B cell (primary cell): ENCODE results near the gene MBNL1. TPM values are rescaled to one million over a fixed set of nuclear protein-coding genes. Genes with fewer than 3 reads are reported as not detected.

Experiments used
- ATAC-seq: fragments of 200-7000 bp; cut with Tn5 transposase; one replicate; pipeline ENCODE4 v1.10.0; 2021; ENCODE audit warnings: low read depth, mild to moderate bottlenecking, moderate number of reproducible peaks, moderate library complexity
- CTCF ChIA-PET: fragments of 350-600 bp; sonication (Branson Sonifier 250); formaldehyde crosslinking; loops from one replicate; lab custom pipeline; 2021; ENCODE audit warnings: antibody characterized with exemption, inconsistent platforms; lab: Charles Lee
- POLR2A ChIA-PET: fragments of 350-600 bp; sonication (Branson Sonifier 250); formaldehyde crosslinking; loops from one replicate; lab custom pipeline; 2021; ENCODE audit warnings: antibody characterized with exemption; lab: Charles Lee
- DNase-seq: peaks from one replicate; pipeline ENCODE4 v3.0.0; 2013
- H2AFZ ChIP-seq: 2 replicates; pipeline ENCODE4 v1.6.1; 2012; ENCODE audit warnings: mild to moderate bottlenecking, low read depth, low read length; ENCODE audit not compliant: insufficient read depth, poor library complexity, severe bottlenecking
- H3K27ac ChIP-seq, 2 donors: 1 replicate in 1 of 2; 2 replicates in 1 of 2; pipeline ENCODE4 v1.5.1; 2012 to 2013; ENCODE audit warnings: low read length in 2 of 2, mild to moderate bottlenecking in 2 of 2, moderate library complexity in 1 of 2
- H3K27me3 ChIP-seq, 4 experiments: fragments of 200-600 bp in 1 of 4; sonication (generic) in 1 of 4; replicated peaks in 1 of 4; 1 replicate in 2 of 4; 2 replicates in 2 of 4; pipeline versions ENCODE4 v1.6.1 to v1.7.0; 2013 to 2016; ENCODE audit warnings: low read length in 3 of 4, mild to moderate bottlenecking in 2 of 4, mixed read lengths in 1 of 4, moderate library complexity in 1 of 4; ENCODE audit not compliant: insufficient read depth in 4 of 4, control insufficient read depth in 3 of 4; ENCODE audit errors: control extremely low read depth in 1 of 4
- H3K36me3 ChIP-seq, 2 experiments: replicated peaks in 1 of 2; 1 replicate in 1 of 2; 2 replicates in 1 of 2; pipeline versions ENCODE4 v1.6.1 to v1.7.1; 2013; ENCODE audit warnings: low read length in 1 of 2; ENCODE audit not compliant: insufficient read depth in 2 of 2, control insufficient read depth in 1 of 2; ENCODE audit errors: control extremely low read depth in 1 of 2, extremely low read depth in 1 of 2
- H3K4me1 ChIP-seq, 2 donors: fragments of 200-600 bp in 1 of 2; sonication (generic) in 1 of 2; 1 replicate in 1 of 2; 2 replicates in 1 of 2; pipeline versions ENCODE4 v1.5.1 to v1.6.1; 2013 to 2017; ENCODE audit warnings: low read length in 2 of 2; ENCODE audit not compliant: control insufficient read depth in 2 of 2, insufficient read depth in 2 of 2
- H3K4me2 ChIP-seq: replicated peaks from 2 replicates; pipeline ENCODE3; 2012; ENCODE audit warnings: mild to moderate bottlenecking, low read depth, low read length; ENCODE audit not compliant: poor library complexity, severe bottlenecking
- H3K4me3 ChIP-seq, 5 experiments: fragments of 200-600 bp in 1 of 5; sonication (generic) in 1 of 5; 1 replicate in 3 of 5; 2 replicates in 2 of 5; pipeline versions ENCODE4 v1.5.1 to v1.7.0; 2011 to 2016; ENCODE audit warnings: low read length in 4 of 5, mild to moderate bottlenecking in 4 of 5, low read depth in 2 of 5, control low read depth in 1 of 5, moderate library complexity in 1 of 5; ENCODE audit not compliant: insufficient read depth in 1 of 5; ENCODE audit errors: control extremely low read depth in 1 of 5, extremely low read depth in 1 of 5
- H3K79me2 ChIP-seq: fragments of 200-600 bp; sonication (generic); one replicate; pipeline ENCODE4 v1.6.0; 2016; ENCODE audit warnings: low read length; ENCODE audit not compliant: control insufficient read depth, insufficient read depth
- H3K9ac ChIP-seq: fragments of 200-600 bp; sonication (generic); 2 replicates; pipeline ENCODE4 v1.6.1; 2017; ENCODE audit warnings: mild to moderate bottlenecking, low read length, moderate library complexity
- H3K9me3 ChIP-seq, 3 donors: one replicate each; pipeline versions ENCODE4 v1.6.1 to v1.7.1; 2013; ENCODE audit warnings: low read length in 2 of 3; ENCODE audit not compliant: control insufficient read depth in 2 of 3, insufficient read depth in 1 of 3; ENCODE audit errors: control extremely low read depth in 1 of 3
- H4K20me1 ChIP-seq: 2 replicates; pipeline ENCODE4 v1.6.0; 2012; ENCODE audit warnings: mild to moderate bottlenecking, low read length; ENCODE audit not compliant: insufficient read depth, control insufficient read depth, poor library complexity, severe bottlenecking
- H3K27ac Mint-ChIP-seq: one replicate; pipeline ENCODE4 v1.8.0; 2021; ENCODE audit warnings: mixed read lengths
- H3K27me3 Mint-ChIP-seq: one replicate; pipeline ENCODE4 v1.8.0; 2021; ENCODE audit warnings: mixed read lengths
- H3K4me1 Mint-ChIP-seq: one replicate; pipeline ENCODE4 v1.8.0; 2021; ENCODE audit warnings: mixed read lengths
- H3K4me3 Mint-ChIP-seq: one replicate; pipeline ENCODE4 v1.8.0; 2021; ENCODE audit warnings: mixed read lengths
- H3K9me3 Mint-ChIP-seq: one replicate; pipeline ENCODE4 v1.8.0; 2022; ENCODE audit warnings: mixed read lengths; ENCODE audit not compliant: insufficient read depth
- EZH2 ChIP-seq: IDR thresholded peaks from 2 replicates; pipeline ENCODE4 v1.6.1; 2012; ENCODE audit warnings: borderline replicate concordance, low read depth, mild to moderate bottlenecking, moderate library complexity, low read length; ENCODE audit not compliant: insufficient read depth, poor library complexity, severe bottlenecking
- WGBS: methylation state at CpG from one replicate; pipeline ENCODE4 v1.1.5; 2013; ENCODE audit warnings: missing lambda C conversion rate; ENCODE audit not compliant: insufficient coverage; 5-methylcytosine and 5-hydroxymethylcytosine counted together
- intact Hi-C: fragments of 100-400 bp; cut with micrococcal nuclease; formaldehyde crosslinking; loops from one replicate; pipeline ENCODE4 v1.10.0; 2022
- polyA plus RNA-seq: library from polyadenylated mRNA; depleted of rRNA; stranded (reverse); fragments of >200 nt; gene quantifications from 2 replicates; pipeline ENCODE4 v1.2.3, GENCODE V29; 2012
- total RNA-seq, 2 donors: library from RNA; stranded (reverse); fragments of 120-200 nt in 1 of 2; gene quantifications; 1 replicate in 1 of 2; 2 replicates in 1 of 2; pipeline versions ENCODE4 v1.2.3 to v1.2.4, GENCODE V29; 2013 to 2022
- TF ChIP-seq, protein P1 (sequence below): fragments of 200-600 bp; IDR thresholded peaks from one replicate; pipeline ENCODE4 v1.8.0; 2022; ENCODE audit warnings: antibody characterized with exemption, mild to moderate bottlenecking

MBNL1 gene
- total and polyA plus RNA-seq, 2 donors (not counting 1 experiment from before 2014, with no cell fraction given) = 195 to 505 TPM

DNA sequence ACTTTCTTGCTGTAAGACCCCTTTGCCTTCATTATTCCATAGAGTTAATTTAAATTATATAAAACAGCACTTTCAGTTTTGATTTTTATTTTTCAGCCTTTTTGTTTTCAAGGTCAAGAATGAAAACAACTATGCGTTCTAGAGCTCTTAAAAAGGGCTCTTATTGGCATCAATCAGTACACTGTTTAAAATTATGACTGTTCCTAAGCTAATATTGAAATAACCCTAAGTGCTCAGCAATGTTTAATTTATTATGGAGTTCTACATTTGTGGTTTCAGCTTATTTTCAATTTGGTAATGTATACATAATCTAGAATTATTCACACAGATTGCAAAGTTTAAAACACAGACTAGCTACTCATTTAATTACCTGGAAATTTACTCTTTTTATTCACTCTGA is 179.4 kb downstream of the MBNL1 start:
- H3K27me3 Mint-ChIP-seq = no peaks in the 10 kb centered on the region
- no peak overlapping the region for H3K4me3 Mint-ChIP-seq
- intact Hi-C loops = loop anchor here (5.0 kb wide), 1 partner anchor 151 kb away; no protein-coding TSS in a partner anchor
- Histone ChIP-seq H3K9ac (no peak overlapping the region), H3K27ac (peak overlapping the region in 1 of 2 donors; percentile 68), H3K4me1 (peaks cover 4 to 5% of the 10 kb centered on the region in 2 donors), H3K4me3 (no peak overlapping the region), H3K27me3 (no peaks in the 10 kb centered on the region), H3K9me3 (no peaks in the 10 kb centered on the region), H3K79me2 (peaks cover 71% of the 10 kb centered on the region), H4K20me1 (peaks cover 14% of the 10 kb centered on the region), H3K4me2 (no peak overlapping the region), H3K36me3 (peaks cover 7 to 79% of the 10 kb centered on the region in 2 experiments), H2AFZ (no peak overlapping the region)
- no peak for DNase-seq
- H3K27ac Mint-ChIP-seq = no peak overlapping the region
- CTCF ChIA-PET = interaction anchor here (0.9 to 9.5 kb wide), 11 partner anchors 19 to 376 kb away, joined by 3 to 222 read pairs (median 4); no protein-coding TSS in a partner anchor
- no CpG with 5 or more reads among the region's 1 CpG for WGBS
- no peaks in the 10 kb centered on the region for H3K9me3 Mint-ChIP-seq
- TF ChIP-seq, protein P1, sequence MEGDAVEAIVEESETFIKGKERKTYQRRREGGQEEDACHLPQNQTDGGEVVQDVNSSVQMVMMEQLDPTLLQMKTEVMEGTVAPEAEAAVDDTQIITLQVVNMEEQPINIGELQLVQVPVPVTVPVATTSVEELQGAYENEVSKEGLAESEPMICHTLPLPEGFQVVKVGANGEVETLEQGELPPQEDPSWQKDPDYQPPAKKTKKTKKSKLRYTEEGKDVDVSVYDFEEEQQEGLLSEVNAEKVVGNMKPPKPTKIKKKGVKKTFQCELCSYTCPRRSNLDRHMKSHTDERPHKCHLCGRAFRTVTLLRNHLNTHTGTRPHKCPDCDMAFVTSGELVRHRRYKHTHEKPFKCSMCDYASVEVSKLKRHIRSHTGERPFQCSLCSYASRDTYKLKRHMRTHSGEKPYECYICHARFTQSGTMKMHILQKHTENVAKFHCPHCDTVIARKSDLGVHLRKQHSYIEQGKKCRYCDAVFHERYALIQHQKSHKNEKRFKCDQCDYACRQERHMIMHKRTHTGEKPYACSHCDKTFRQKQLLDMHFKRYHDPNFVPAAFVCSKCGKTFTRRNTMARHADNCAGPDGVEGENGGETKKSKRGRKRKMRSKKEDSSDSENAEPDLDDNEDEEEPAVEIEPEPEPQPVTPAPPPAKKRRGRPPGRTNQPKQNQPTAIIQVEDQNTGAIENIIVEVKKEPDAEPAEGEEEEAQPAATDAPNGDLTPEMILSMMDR = no peak
- no peak for TF ChIP-seq EZH2
- H3K4me1 Mint-ChIP-seq = peaks cover 37% of the 10 kb centered on the region
- POLR2A ChIA-PET = no interaction called here
- ATAC-seq = no peak

DNA sequence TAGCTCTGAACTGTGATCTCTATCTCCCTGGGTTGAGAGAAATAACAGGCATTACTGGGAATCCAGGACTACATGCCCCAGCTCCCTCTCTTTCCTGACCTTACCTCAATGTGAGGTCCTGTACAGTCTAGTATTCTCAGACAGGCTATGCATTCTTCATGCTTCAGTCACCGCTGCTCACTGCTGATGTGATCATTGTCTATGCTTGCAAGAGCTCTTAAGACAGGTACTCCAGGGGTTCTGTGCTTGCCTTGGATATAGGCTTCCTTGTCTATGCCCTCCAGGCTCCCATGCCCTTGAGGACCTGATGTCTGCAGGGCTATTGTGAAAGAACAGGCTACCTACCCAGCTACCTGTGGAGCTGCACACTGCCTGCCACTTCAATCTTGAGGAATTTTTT is 183.6 kb downstream of the MBNL1 start:
- Histone ChIP-seq H3K4me2 (no peak overlapping the region), H3K9ac (no peak overlapping the region), H2AFZ (no peak overlapping the region), H3K27me3 (no peaks in the 10 kb centered on the region), H3K27ac (peak overlapping the region in 1 of 2 donors; percentile 55), H3K4me1 (no peaks in the 10 kb centered on the region), H4K20me1 (peaks cover 3% of the 10 kb centered on the region), H3K36me3 (peaks cover 11 to 91% of the 10 kb centered on the region in 2 experiments), H3K79me2 (peaks cover 40% of the 10 kb centered on the region), H3K4me3 (no peak overlapping the region), H3K9me3 (no peaks in the 10 kb centered on the region)
- WGBS = 100% methylated on average over 1 of the region's 1 CpG
- H3K4me3 Mint-ChIP-seq = no peak overlapping the region
- no peak overlapping the region for H3K27ac Mint-ChIP-seq
- no peaks in the 10 kb centered on the region for H3K9me3 Mint-ChIP-seq
- no peak for TF ChIP-seq EZH2
- TF ChIP-seq, protein P1 = no peak
- POLR2A ChIA-PET = interaction anchor here (0.5 kb wide), 1 partner anchor 155 kb away, joined by 6 read pairs; no protein-coding TSS in a partner anchor
- DNase-seq = no peak
- intact Hi-C loops = no loop called here
- H3K27me3 Mint-ChIP-seq = no peaks in the 10 kb centered on the region
- no peak for ATAC-seq
- CTCF ChIA-PET = interaction anchor here (1.0 to 2.9 kb wide), 2 partner anchors 8 to 268 kb away, joined by 4 to 8 read pairs; no protein-coding TSS in a partner anchor
- H3K4me1 Mint-ChIP-seq = peaks cover 12% of the 10 kb centered on the region
